Colonic mucosa (tissue), 4 donors: ENCODE data around the gene KRT20. TPM values are rescaled to one million over a fixed set of nuclear protein-coding genes. Genes with fewer than 3 reads are reported as not detected.

ENCODE experiments used
- DNase-seq: peaks from one replicate; pipeline ENCODE4 v3.0.0-alpha.2; 2020
- H3K27ac ChIP-seq: fragments of 200-600 bp; one replicate; pipeline ENCODE4 v1.8.0; 2021
- H3K27me3 ChIP-seq: fragments of 200-600 bp; one replicate; pipeline ENCODE4 v1.8.0; 2021
- H3K36me3 ChIP-seq: fragments of 200-600 bp; one replicate; pipeline ENCODE4 v1.8.0; 2021
- H3K4me1 ChIP-seq: fragments of 200-600 bp; one replicate; pipeline ENCODE4 v1.8.0; 2021; ENCODE audit warnings: mild to moderate bottlenecking
- H3K4me3 ChIP-seq: fragments of 200-600 bp; one replicate; pipeline ENCODE4 v1.8.0; 2021
- H3K9ac ChIP-seq, 2 donors: one replicate each; pipeline ENCODE4 v1.7.0; 2013; ENCODE audit warnings: control low read depth in 2 of 2, low read depth in 2 of 2, low read length in 2 of 2
- H3K9me3 ChIP-seq: fragments of 200-600 bp; one replicate; pipeline ENCODE4 v1.8.0; 2021
- intact Hi-C: fragments of 100-400 bp; cut with DNase I; formaldehyde crosslinking; loops from one replicate; pipeline ENCODE4 v1.14.1; 2022
- total RNA-seq, 2 donors: library from RNA; stranded (reverse); fragmentation: NEBNext Ultra II Directional in 1 of 2; extraction: Animal tissue kit (Norgen Biotek cat#: 25700) in 1 of 2; gene quantifications; one replicate each; pipeline ENCODE4 v1.2.1, GENCODE V29; 2021
- TF ChIP-seq, protein P1 (sequence below): fragments of 200-600 bp; IDR thresholded peaks from one replicate; pipeline ENCODE4 v1.8.0; 2022; ENCODE audit warnings: antibody characterized with exemption, mild to moderate bottlenecking
- donor health status: healthy.
- donor health status: DM: no; HTN: no; CAD: no.
- donor health status: DM: no; HTN: no; CAD: no.

KRT20 gene
- total RNA-seq, 2 donors from 2014 or later: 1,610 to 1,735 TPM

DNA sequence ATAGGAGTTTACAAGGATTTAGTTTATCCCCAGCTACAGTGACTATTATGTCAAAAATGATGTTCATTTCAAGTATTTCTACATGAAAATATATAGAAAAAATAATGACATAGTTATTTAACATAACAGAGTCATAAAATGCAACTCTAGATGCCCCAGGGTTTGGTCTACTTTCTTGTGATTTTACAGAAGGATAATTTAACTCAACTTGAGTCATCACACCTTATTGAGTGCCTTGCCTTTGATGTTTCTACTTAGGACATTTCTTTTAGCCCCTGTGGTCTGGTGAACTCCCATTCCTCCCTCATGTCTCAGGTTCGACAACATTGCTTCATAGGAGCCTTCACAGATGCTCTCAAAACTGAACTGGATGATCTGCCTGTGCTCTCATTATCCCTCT lies 2.0 kb downstream of the KRT20 start:
- no peaks in the 10 kb centered on the region for H3K9me3 ChIP-seq
- intact Hi-C loops: no loop called here
- no peak for DNase-seq
- peaks cover 2% of the 10 kb centered on the region for H3K36me3 ChIP-seq
- TF ChIP-seq, protein P1, sequence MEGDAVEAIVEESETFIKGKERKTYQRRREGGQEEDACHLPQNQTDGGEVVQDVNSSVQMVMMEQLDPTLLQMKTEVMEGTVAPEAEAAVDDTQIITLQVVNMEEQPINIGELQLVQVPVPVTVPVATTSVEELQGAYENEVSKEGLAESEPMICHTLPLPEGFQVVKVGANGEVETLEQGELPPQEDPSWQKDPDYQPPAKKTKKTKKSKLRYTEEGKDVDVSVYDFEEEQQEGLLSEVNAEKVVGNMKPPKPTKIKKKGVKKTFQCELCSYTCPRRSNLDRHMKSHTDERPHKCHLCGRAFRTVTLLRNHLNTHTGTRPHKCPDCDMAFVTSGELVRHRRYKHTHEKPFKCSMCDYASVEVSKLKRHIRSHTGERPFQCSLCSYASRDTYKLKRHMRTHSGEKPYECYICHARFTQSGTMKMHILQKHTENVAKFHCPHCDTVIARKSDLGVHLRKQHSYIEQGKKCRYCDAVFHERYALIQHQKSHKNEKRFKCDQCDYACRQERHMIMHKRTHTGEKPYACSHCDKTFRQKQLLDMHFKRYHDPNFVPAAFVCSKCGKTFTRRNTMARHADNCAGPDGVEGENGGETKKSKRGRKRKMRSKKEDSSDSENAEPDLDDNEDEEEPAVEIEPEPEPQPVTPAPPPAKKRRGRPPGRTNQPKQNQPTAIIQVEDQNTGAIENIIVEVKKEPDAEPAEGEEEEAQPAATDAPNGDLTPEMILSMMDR: no peak
- no peaks in the 10 kb centered on the region for H3K4me1 ChIP-seq
- H3K27me3 ChIP-seq: no peaks in the 10 kb centered on the region
- H3K4me3 ChIP-seq: peak overlapping the region; percentile 34
- peak overlapping the region; percentile 70 for H3K27ac ChIP-seq
- H3K9ac ChIP-seq: peak overlapping the region in 1 of 2 donors; percentile 30

DNA sequence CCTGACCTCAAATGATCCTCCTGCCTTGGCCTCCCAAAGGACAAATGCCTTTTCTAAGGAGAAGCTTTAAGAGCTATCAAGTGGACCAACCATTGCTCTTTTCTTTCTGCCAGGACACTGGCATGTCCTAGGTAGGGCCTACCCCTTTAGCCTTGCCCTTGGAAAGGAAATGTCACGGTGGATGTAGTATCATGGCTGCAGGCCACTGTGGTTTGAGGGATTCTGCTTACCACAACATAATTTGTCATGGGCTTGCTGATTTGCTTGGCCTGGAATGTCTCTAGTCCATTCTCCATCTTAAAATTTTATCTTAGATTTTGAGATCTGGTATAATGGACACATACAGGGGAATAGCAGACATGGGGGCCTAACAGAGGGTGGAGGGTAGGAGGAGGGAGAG lies 6.0 kb downstream of the KRT20 start:
- Histone ChIP-seq H3K27me3 (no peaks in the 10 kb centered on the region), H3K36me3 (peaks cover 2% of the 10 kb centered on the region), H3K4me1 (no peaks in the 10 kb centered on the region), H3K4me3 (no peak overlapping the region), H3K9ac (no peak overlapping the region), H3K27ac (no peak overlapping the region), H3K9me3 (no peaks in the 10 kb centered on the region)
- DNase-seq: no peak
- intact Hi-C loops: no loop called here
- TF ChIP-seq, protein P1: no peak

DNA sequence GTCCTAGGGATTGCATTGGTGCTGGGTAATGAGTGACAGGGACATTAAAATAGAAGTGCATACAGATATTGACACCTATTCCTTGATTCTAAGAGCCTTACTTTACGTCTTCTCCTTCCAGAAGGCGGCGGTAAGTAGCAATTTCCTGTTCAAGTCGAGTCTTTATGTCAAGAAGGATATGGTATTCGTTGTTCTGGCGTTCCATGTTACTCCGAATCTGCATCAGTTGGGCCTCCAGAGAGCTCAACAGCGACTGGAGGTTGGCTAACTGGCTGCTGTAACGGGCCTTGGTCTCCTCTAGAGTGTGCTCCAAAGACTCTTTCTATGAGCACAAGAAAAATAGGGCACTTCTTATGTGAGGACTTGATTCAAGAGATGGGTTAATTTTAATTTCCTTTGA lies 7.0 kb downstream of the KRT20 start:
- no peak for DNase-seq
- H3K9me3 ChIP-seq: no peaks in the 10 kb centered on the region
- TF ChIP-seq, protein P1: no peak
- H3K4me3 ChIP-seq: no peak overlapping the region
- intact Hi-C loops: no loop called here
- H3K4me1 ChIP-seq: no peaks in the 10 kb centered on the region
- H3K36me3 ChIP-seq: peaks cover 2% of the 10 kb centered on the region
- H3K9ac ChIP-seq: no peak overlapping the region
- H3K27ac ChIP-seq: no peak overlapping the region
- no peaks in the 10 kb centered on the region for H3K27me3 ChIP-seq

DNA sequence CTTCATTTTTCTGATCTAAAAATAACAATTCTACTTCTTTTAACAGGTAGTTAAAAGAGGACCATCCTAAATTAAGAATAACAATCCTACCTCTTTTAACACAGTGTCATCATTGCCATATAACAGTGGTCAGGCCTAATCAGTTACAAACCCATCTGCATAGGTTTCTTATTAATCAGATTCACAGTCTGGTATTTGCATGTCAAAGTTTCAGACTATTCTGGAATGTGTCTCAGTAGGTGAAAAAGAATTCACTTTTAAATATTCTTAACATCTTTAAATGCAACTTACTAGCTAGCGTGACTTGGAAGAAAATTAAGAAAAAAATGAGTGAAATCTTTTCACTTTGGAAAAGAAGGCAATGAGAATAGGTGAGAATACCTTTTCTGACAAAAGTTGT lies 11.2 kb downstream of the KRT20 start:
- Histone ChIP-seq H3K27ac (no peak overlapping the region), H3K4me1 (no peaks in the 10 kb centered on the region), H3K27me3 (no peaks in the 10 kb centered on the region), H3K4me3 (no peak overlapping the region), H3K9ac (no peak overlapping the region), H3K36me3 (no peaks in the 10 kb centered on the region), H3K9me3 (no peaks in the 10 kb centered on the region)
- TF ChIP-seq, protein P1: no peak
- no peak for DNase-seq
- intact Hi-C loops: no loop called here

DNA sequence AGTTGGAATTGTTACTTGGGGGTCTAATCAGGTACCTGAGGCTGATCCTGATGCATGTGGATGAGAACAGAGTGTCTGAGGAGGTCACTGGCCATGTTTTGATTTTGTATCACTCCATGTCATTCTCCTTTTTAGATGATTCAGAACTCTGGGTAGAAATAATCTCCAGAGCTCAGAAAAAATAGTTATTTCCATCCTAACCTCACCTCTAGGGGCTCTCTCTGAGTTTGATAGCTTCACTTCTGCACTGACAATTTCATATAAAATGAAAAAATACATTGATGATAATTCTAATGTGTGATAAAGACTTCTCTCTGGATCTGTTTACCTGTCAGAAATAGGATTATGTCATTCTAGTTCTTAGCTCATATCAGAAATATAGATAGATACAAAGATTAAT lies 11.8 kb downstream of the KRT20 start:
- Histone ChIP-seq H3K27ac (no peak overlapping the region), H3K9ac (no peak overlapping the region), H3K9me3 (no peaks in the 10 kb centered on the region), H3K36me3 (no peaks in the 10 kb centered on the region), H3K4me3 (no peak overlapping the region), H3K27me3 (no peaks in the 10 kb centered on the region), H3K4me1 (no peaks in the 10 kb centered on the region)
- intact Hi-C loops: no loop called here
- TF ChIP-seq, protein P1: no peak
- DNase-seq: no peak

DNA sequence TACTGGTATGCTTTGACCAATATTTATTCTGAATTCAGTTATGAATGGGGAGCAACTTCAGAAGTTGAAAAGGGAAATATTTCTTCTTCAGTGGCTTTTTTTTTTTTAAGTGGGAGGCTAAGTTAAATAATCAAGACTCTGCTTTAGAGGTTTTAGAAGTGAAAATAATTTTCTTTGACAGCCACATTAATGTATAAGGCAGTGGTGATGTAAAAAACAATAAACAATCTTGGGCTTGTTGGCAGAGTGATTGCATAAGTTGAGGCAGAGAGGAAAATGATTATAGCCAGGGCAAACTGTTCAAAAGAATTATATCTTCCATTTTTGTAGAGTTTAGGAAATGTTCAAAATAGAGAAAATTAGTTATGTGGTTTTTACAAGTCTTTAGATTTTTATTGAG lies 12.6 kb downstream of the KRT20 start:
- no peak overlapping the region for H3K4me3 ChIP-seq
- intact Hi-C loops: no loop called here
- no peaks in the 10 kb centered on the region for H3K27me3 ChIP-seq
- H3K36me3 ChIP-seq: no peaks in the 10 kb centered on the region
- H3K9ac ChIP-seq: no peak overlapping the region
- H3K9me3 ChIP-seq: no peaks in the 10 kb centered on the region
- TF ChIP-seq, protein P1: no peak
- DNase-seq: no peak
- no peak overlapping the region for H3K27ac ChIP-seq
- H3K4me1 ChIP-seq: no peaks in the 10 kb centered on the region
